Measurements from ENCODE around the gene NCR3LG1.

The NCR3LG1 gene

GRCh38 chr11:17382046-17382728, 30.6 kb downstream of the NCR3LG1 start:
- Histone ChIP-seq H3K9me3 (no peaks in the 10 kb centered on the region), H3K36me3 (replicated peaks) (peaks cover 4% of the 10 kb centered on the region), H3K27me3 (ENCODE audit: low read depth) (no peaks in the 10 kb centered on the region), H3K4me3 (no peak overlapping the region), H3K4me1 (no peaks in the 10 kb centered on the region)
- in situ Hi-C loops (cut with MboI; ENCODE audit: low sequenced_read_pairs), result loop anchor here (10.0 kb wide), 1 partner anchor 143 kb away; no protein-coding TSS in a partner anchor
- DNase-seq (ENCODE audit: low spot score in 2 of 2), result no peak

- no peak for DNase-seq (ENCODE audit: low spot score in 2 of 2)
- Histone ChIP-seq H3K4me3 (no peak overlapping the region), H3K9me3 (no peaks in the 10 kb centered on the region), H3K4me1 (no peaks in the 10 kb centered on the region), H3K27me3 (ENCODE audit: low read depth) (no peaks in the 10 kb centered on the region), H3K36me3 (replicated peaks) (peaks cover 6% of the 10 kb centered on the region)
- in situ Hi-C loops (cut with MboI; ENCODE audit: low sequenced_read_pairs), result loop anchor here (10.0 kb wide), 1 partner anchor 141 kb away; no protein-coding TSS in a partner anchor
Measured at GRCh38 chr11:17383461-17383860, 31.9 kb downstream of the NCR3LG1 start.

GRCh38 chr11:17384002-17384511, 32.5 kb downstream of the NCR3LG1 start:
- DNase-seq (ENCODE audit: low spot score in 2 of 2), result peak; percentile 73 to 87
- Histone ChIP-seq H3K9me3 (no peaks in the 10 kb centered on the region), H3K4me3 (no peak overlapping the region), H3K27me3 (ENCODE audit: low read depth) (no peaks in the 10 kb centered on the region), H3K4me1 (no peaks in the 10 kb centered on the region), H3K36me3 (replicated peaks) (peaks cover 6% of the 10 kb centered on the region)
- in situ Hi-C loops (cut with MboI; ENCODE audit: low sequenced_read_pairs), result loop anchor here (10.0 kb wide), 1 partner anchor 141 kb away; no protein-coding TSS in a partner anchor

GRCh38 chr11:17385492-17385891, 33.9 kb downstream of the NCR3LG1 start:
- Histone ChIP-seq H3K36me3 (replicated peaks) (peaks cover 6% of the 10 kb centered on the region), H3K27me3 (ENCODE audit: low read depth) (no peaks in the 10 kb centered on the region), H3K4me1 (no peaks in the 10 kb centered on the region; the same call in 1 of the 2 replicates), H3K9me3 (no peaks in the 10 kb centered on the region), H3K4me3 (no peak overlapping the region)
- no peak for DNase-seq (ENCODE audit: low spot score in 2 of 2)
- in situ Hi-C loops (cut with MboI; ENCODE audit: low sequenced_read_pairs), result loop anchor here (10.0 kb wide), 1 partner anchor 139 kb away; no protein-coding TSS in a partner anchor

DNA sequence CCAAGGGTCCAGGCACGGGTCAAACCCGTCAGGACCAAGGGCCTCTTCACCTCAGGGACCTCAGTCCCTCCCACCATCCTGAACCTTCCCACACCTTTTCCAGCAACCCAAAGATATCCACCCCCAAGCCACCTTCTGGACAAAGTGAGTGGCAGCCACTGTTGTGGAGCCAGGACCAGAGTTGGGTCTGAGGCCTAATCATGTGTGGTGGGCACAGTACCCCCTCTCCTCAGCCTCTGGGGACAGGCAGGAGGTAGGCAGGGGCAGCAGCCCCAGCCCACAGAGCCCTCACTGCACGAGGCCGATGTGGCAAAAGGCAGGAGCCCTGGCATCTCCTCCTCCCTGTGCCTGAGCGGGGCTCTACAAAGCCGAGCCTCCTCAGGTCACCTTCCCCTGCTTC, 34.3 kb downstream of the NCR3LG1 start:
- no peak overlapping the region for H3K4me3 ChIP-seq
- no peak for DNase-seq (ENCODE audit: low spot score in 2 of 2)
- H3K36me3 ChIP-seq (replicated peaks), result peaks cover 6% of the 10 kb centered on the region
- H3K9me3 ChIP-seq, result no peaks in the 10 kb centered on the region
- in situ Hi-C loops (cut with MboI; ENCODE audit: low sequenced_read_pairs), result loop anchor here (10.0 kb wide), 1 partner anchor 139 kb away; no protein-coding TSS in a partner anchor
- no peaks in the 10 kb centered on the region for H3K27me3 ChIP-seq (ENCODE audit: low read depth)
- H3K4me1 ChIP-seq, result no peaks in the 10 kb centered on the region; the same call in 1 of the 2 replicates

- DNase-seq (ENCODE audit: low spot score in 2 of 2), result peak; percentile 30 to 76
- Histone ChIP-seq H3K9me3 (no peaks in the 10 kb centered on the region), H3K36me3 (replicated peaks) (peaks cover 6% of the 10 kb centered on the region), H3K4me1 (no peaks in the 10 kb centered on the region; the same call in 1 of the 2 replicates), H3K27me3 (ENCODE audit: low read depth) (no peaks in the 10 kb centered on the region), H3K4me3 (no peak overlapping the region)
- in situ Hi-C loops (cut with MboI; ENCODE audit: low sequenced_read_pairs), result loop anchor here (10.0 kb wide), 1 partner anchor 138 kb away; no protein-coding TSS in a partner anchor
Measured at GRCh38 chr11:17386331-17387084, 34.9 kb downstream of the NCR3LG1 start.

GRCh38 chr11:17387254-17387653, 35.7 kb downstream of the NCR3LG1 start:
- H3K36me3 ChIP-seq (replicated peaks), result peaks cover 6% of the 10 kb centered on the region
- no peaks in the 10 kb centered on the region for H3K27me3 ChIP-seq (ENCODE audit: low read depth)
- no peaks in the 10 kb centered on the region for H3K9me3 ChIP-seq
- H3K4me1 ChIP-seq, result peaks cover 3% of the 10 kb centered on the region
- in situ Hi-C loops (cut with MboI; ENCODE audit: low sequenced_read_pairs), result loop anchor here (10.0 kb wide), 1 partner anchor 138 kb away; no protein-coding TSS in a partner anchor
- DNase-seq (ENCODE audit: low spot score in 2 of 2), result no peak
- no peak overlapping the region for H3K4me3 ChIP-seq

GRCh38 chr11:17387811-17388210, 36.2 kb downstream of the NCR3LG1 start:
- in situ Hi-C loops (cut with MboI; ENCODE audit: low sequenced_read_pairs), result loop anchor here (10.0 kb wide), 1 partner anchor 137 kb away; no protein-coding TSS in a partner anchor
- H3K36me3 ChIP-seq (replicated peaks), result peaks cover 6% of the 10 kb centered on the region
- peaks cover 6% of the 10 kb centered on the region for H3K4me1 ChIP-seq
- H3K4me3 ChIP-seq, result no peak overlapping the region
- DNase-seq (ENCODE audit: low spot score in 2 of 2), result no peak
- no peaks in the 10 kb centered on the region for H3K27me3 ChIP-seq (ENCODE audit: low read depth)
- H3K9me3 ChIP-seq, result no peaks in the 10 kb centered on the region

GRCh38 chr11:17388609-17389210, 37.1 kb downstream of the NCR3LG1 start, which contains the start of gene KCNJ11:
Gene KCNJ11, minus strand, starts transcription at chr11:17388659. Its CDS starts 568 bp downstream, at chr11:17388091.
- no peaks in the 10 kb centered on the region for H3K9me3 ChIP-seq
- H3K27me3 ChIP-seq (ENCODE audit: low read depth), result no peaks in the 10 kb centered on the region
- H3K4me1 ChIP-seq, result peaks cover 6% of the 10 kb centered on the region
- H3K4me3 ChIP-seq, result peak within 1 kb of the TSS; percentile 52
- DNase-seq (ENCODE audit: low spot score in 2 of 2), result peak in 1 of 2 experiments; percentile 48
- in situ Hi-C loops (cut with MboI; ENCODE audit: low sequenced_read_pairs), result loop anchor here (10.0 kb wide), 1 partner anchor 136 kb away; no protein-coding TSS in a partner anchor
- peaks cover 4% of the 10 kb centered on the region for H3K36me3 ChIP-seq (replicated peaks)

DNA sequence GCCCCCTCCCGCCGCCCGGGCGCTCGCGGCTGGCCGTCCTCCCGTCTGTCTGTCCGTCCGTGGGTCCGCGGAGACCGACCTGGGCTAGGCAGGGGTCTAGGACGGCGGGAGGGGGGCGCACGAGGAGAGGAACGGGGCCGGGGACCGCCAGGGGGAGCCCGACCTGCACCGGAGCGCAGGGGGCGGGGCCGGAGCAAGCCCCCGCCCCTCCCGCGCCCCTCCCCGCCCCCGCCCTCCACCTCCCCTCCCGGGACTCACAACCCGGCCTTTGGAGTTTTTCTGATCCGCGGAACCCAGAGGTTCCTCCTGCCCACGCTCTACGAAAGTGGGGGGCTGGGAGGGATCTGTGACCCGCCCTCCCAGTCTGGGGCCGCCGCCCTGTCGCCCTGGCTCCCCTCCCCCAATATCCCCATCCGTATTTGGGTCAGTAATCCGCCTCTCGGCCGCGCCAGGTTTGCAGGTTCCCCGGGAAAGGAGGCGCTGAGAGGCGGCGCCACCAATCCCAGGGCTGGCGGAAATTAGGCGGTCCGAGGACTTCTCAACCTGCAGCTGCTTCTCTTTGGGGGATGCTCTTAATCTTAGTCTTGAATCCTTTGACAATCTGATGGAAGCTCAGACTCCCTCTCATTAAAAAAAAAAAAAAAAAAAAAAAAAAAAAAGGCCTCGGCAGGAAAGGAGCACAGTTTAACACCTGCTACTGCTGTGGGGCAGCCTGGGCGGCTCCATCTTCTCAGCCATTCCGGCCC, 37.8 kb downstream of the NCR3LG1 start:
- H3K4me1 ChIP-seq, result peaks cover 6% of the 10 kb centered on the region
- H3K36me3 ChIP-seq (replicated peaks), result peaks cover 3% of the 10 kb centered on the region
- DNase-seq (ENCODE audit: low spot score in 2 of 2), result peak; percentile 72 to 90
- in situ Hi-C loops (cut with MboI; ENCODE audit: low sequenced_read_pairs), result loop anchor here (10.0 kb wide), 1 partner anchor 135 kb away; no protein-coding TSS in a partner anchor
- H3K27me3 ChIP-seq (ENCODE audit: low read depth), result no peaks in the 10 kb centered on the region
- H3K4me3 ChIP-seq, result peak overlapping the region; percentile 52
- no peaks in the 10 kb centered on the region for H3K9me3 ChIP-seq

GRCh38 chr11:17389957-17390649, 38.5 kb downstream of the NCR3LG1 start:
- in situ Hi-C loops (cut with MboI; ENCODE audit: low sequenced_read_pairs), result loop anchor here (5.0 to 10.0 kb wide), 2 partner anchors 87 to 135 kb away; partner anchors contain the start of gene ABCC8
- Histone ChIP-seq H3K4me1 (peaks cover 6% of the 10 kb centered on the region), H3K36me3 (replicated peaks) (peaks cover 3% of the 10 kb centered on the region), H3K4me3 (no peak overlapping the region; the same call in 1 of the 2 replicates), H3K9me3 (no peaks in the 10 kb centered on the region), H3K27me3 (ENCODE audit: low read depth) (no peaks in the 10 kb centered on the region)
- no peak for DNase-seq (ENCODE audit: low spot score in 2 of 2)
